ENCODE data around the gene RILPL1. TPM values are rescaled to one million over a fixed set of nuclear protein-coding genes. Genes with fewer than 3 reads are reported as not detected.
"Not testable (repeated sequence)": the region's sequence is repeated elsewhere in the genome, so short reads cannot be mapped to it uniquely, and the experiment has no call there.

RILPL1 gene
- total RNA-seq, 1 donor from 2014 or later, result 1.5 TPM

GRCh38 chr12:123498126-123498825 lies 35.2 kb downstream of the RILPL1 start:
- Histone ChIP-seq H3K4me3 (no peak overlapping the region), H3K27me3 (no peaks in the 10 kb centered on the region), H3K4me1 (no peaks in the 10 kb centered on the region), H3K36me3 (peaks cover 37 to 58% of the 10 kb centered on the region in 2 donors), H3K9me3 (no peaks in the 10 kb centered on the region), H3K27ac (no peak overlapping the region)
- no peak for TF ChIP-seq CTCF (IDR thresholded peaks at IDR 0.05)
- intact Hi-C loops (cut with DNase I), result no loop called here
- no peak for DNase-seq (ENCODE audit: low spot score in 2 of 2)

- no peaks in the 10 kb centered on the region for H3K27me3 ChIP-seq
- H3K4me3 ChIP-seq, result no peak overlapping the region
- H3K36me3 ChIP-seq, result peaks cover 35 to 58% of the 10 kb centered on the region in 2 donors
- H3K27ac ChIP-seq, result no peak overlapping the region
- H3K9me3 ChIP-seq, result no peaks in the 10 kb centered on the region
- no peak for DNase-seq (ENCODE audit: low spot score in 2 of 2)
- H3K4me1 ChIP-seq, result no peaks in the 10 kb centered on the region
- TF ChIP-seq CTCF (IDR thresholded peaks at IDR 0.05), result no peak
- intact Hi-C loops (cut with DNase I), result no loop called here
These were observed 36.5 kb downstream of the RILPL1 start for GRCh38 chr12:123497065-123497464.

- TF ChIP-seq CTCF (IDR thresholded peaks at IDR 0.05), result no peak
- Histone ChIP-seq H3K9me3 (no peaks in the 10 kb centered on the region), H3K27ac (no peak overlapping the region), H3K36me3 (peaks cover 27 to 49% of the 10 kb centered on the region in 2 donors), H3K4me3 (no peak overlapping the region), H3K4me1 (no peaks in the 10 kb centered on the region), H3K27me3 (no peaks in the 10 kb centered on the region)
- intact Hi-C loops (cut with DNase I), result no loop called here
- no peak for DNase-seq (ENCODE audit: low spot score in 2 of 2)
These were observed 39.2 kb downstream of the RILPL1 start for GRCh38 chr12:123494124-123494851.

GRCh38 chr12:123492339-123493039 lies 41.0 kb downstream of the RILPL1 start:
- H3K27me3 ChIP-seq; intact Hi-C loops (cut with DNase I); H3K4me1 ChIP-seq; DNase-seq (ENCODE audit: low spot score in 2 of 2); H3K4me3 ChIP-seq; H3K9me3 ChIP-seq; H3K27ac ChIP-seq: not testable (repeated sequence)
- H3K36me3 ChIP-seq, result peaks cover 10 to 32% of the 10 kb centered on the region in 2 donors

GRCh38 chr12:123491481-123491880 lies 42.0 kb downstream of the RILPL1 start:
- Histone ChIP-seq H3K4me3 (no peak overlapping the region), H3K27ac (peak overlapping the region in 1 of 2 donors; percentile 38), H3K36me3 (peaks cover under 1 to 22% of the 10 kb centered on the region in 2 donors), H3K9me3 (no peaks in the 10 kb centered on the region), H3K27me3 (no peaks in the 10 kb centered on the region), H3K4me1 (no peaks in the 10 kb centered on the region)
- DNase-seq (ENCODE audit: low spot score in 2 of 2), result no peak
- intact Hi-C loops (cut with DNase I), result no loop called here
- TF ChIP-seq CTCF (IDR thresholded peaks at IDR 0.05), result no peak

GRCh38 chr12:123491056-123491455 lies 42.5 kb downstream of the RILPL1 start:
- no peaks in the 10 kb centered on the region for H3K27me3 ChIP-seq
- no peak for DNase-seq (ENCODE audit: low spot score in 2 of 2)

More at GRCh38 chr12:123491056-123491455, 42.5 kb downstream of the RILPL1 start:
- Histone ChIP-seq H3K27ac (peak overlapping the region in 1 of 2 donors; percentile 38), H3K9me3 (no peaks in the 10 kb centered on the region), H3K4me3 (no peak overlapping the region), H3K36me3 (peaks cover 0 to 17% of the 10 kb centered on the region in 2 donors), H3K4me1 (no peaks in the 10 kb centered on the region)
- no peak for TF ChIP-seq CTCF (IDR thresholded peaks at IDR 0.05)
- intact Hi-C loops (cut with DNase I), result no loop called here
